Smooth muscle cell (in vitro differentiated cells): ENCODE measurements around the gene EVI2B. TPM values are rescaled to one million over a fixed set of nuclear protein-coding genes. Genes with fewer than 3 reads are reported as not detected.

Source experiments
- DNase-seq: peaks from one replicate; lab custom pipeline; 2025; ENCODE audit not compliant: unreplicated experiment; lab: John Stamatoyannopoulos, UW
- H2AFZ ChIP-seq: fragments of 200-600 bp; sonication (generic); 2 replicates; pipeline ENCODE4 v1.6.0; 2016; ENCODE audit warnings: antibody characterized with exemption, low read depth, mild to moderate bottlenecking
- H3F3A ChIP-seq: fragments of 200-600 bp; sonication (generic); 2 replicates; pipeline ENCODE4 v1.6.0; 2017; ENCODE audit warnings: antibody characterized with exemption, low read depth
- H3K27ac ChIP-seq: fragments of 200-600 bp; sonication (generic); 2 replicates; pipeline ENCODE4 v1.5.1; 2016; ENCODE audit warnings: low read depth, mild to moderate bottlenecking
- H3K27me3 ChIP-seq: fragments of 200-600 bp; sonication (generic); 2 replicates; pipeline ENCODE4 v1.6.1; 2016; ENCODE audit warnings: low read depth, mild to moderate bottlenecking
- H3K36me3 ChIP-seq: fragments of 200-600 bp; sonication (generic); 2 replicates; pipeline ENCODE4 v1.5.1; 2016; ENCODE audit warnings: low read depth
- H3K4me1 ChIP-seq: fragments of 200-600 bp; sonication (generic); 2 replicates; pipeline ENCODE4 v1.5.1; 2016; ENCODE audit warnings: low read depth
- H3K4me2 ChIP-seq: fragments of 200-600 bp; sonication (generic); 2 replicates; pipeline ENCODE4 v1.6.0; 2016; ENCODE audit warnings: mild to moderate bottlenecking
- H3K4me3 ChIP-seq: fragments of 200-600 bp; sonication (generic); 2 replicates; pipeline ENCODE4 v1.5.1; 2016; ENCODE audit warnings: mild to moderate bottlenecking
- H3K79me2 ChIP-seq: fragments of 200-600 bp; sonication (generic); 2 replicates; pipeline ENCODE4 v1.6.0; 2016; ENCODE audit warnings: low read depth, mild to moderate bottlenecking
- H3K9ac ChIP-seq: fragments of 200-600 bp; sonication (generic); 2 replicates; pipeline ENCODE4 v1.6.0; 2016; ENCODE audit warnings: low read depth
- H3K9me3 ChIP-seq: fragments of 200-600 bp; sonication (generic); replicated peaks from 2 replicates; pipeline ENCODE4 v1.5.1; 2016; ENCODE audit warnings: low read depth
- H4K20me1 ChIP-seq: fragments of 200-600 bp; sonication (generic); 2 replicates; pipeline ENCODE4 v1.6.0; 2016; ENCODE audit warnings: low read depth
- CTCF ChIP-seq: fragments of 200-600 bp; sonication (generic); IDR thresholded peaks from 2 replicates; pipeline ENCODE4 v1.5.1; 2017; ENCODE audit warnings: borderline replicate concordance, mild to moderate bottlenecking, antibody characterized with exemption; ENCODE audit not compliant: insufficient read depth, poor library complexity, severe bottlenecking
- WGBS: methylation state at CpG from one replicate; pipeline ENCODE4 v1.1.7; 2016; ENCODE audit warnings: low lambda C conversion rate; 5-methylcytosine and 5-hydroxymethylcytosine counted together
- polyA plus RNA-seq: library from polyadenylated mRNA; unstranded; fragments of >200 nt; fragmentation: Nextera tagmentation; extraction: Ambion mirVana; gene quantifications from 2 replicates; pipeline ENCODE4 v1.2.1, GENCODE V29; 2016
- total RNA-seq: library from RNA; depleted of rRNA; stranded (reverse); fragments of >200 nt; gene quantifications from 2 replicates; pipeline ENCODE4 v1.2.3, GENCODE V29; 2014

The EVI2B gene
- total and polyA plus RNA-seq, 2 experiments from 2014 or later = not detected

GRCh38 chr17:31311526-31311925, 2.3 kb downstream of the EVI2B start:
- no peaks in the 10 kb centered on the region for H3K36me3 ChIP-seq
- no peak for DNase-seq
- 97% methylated on average over 3 of the region's 3 CpGs for WGBS
- TF ChIP-seq CTCF = no peak
- H4K20me1 ChIP-seq = no peaks in the 10 kb centered on the region
- H3K4me1 ChIP-seq = no peaks in the 10 kb centered on the region
- no peaks in the 10 kb centered on the region for H3F3A ChIP-seq
- no peak overlapping the region for H3K4me2 ChIP-seq
- H3K9me3 ChIP-seq = no peaks in the 10 kb centered on the region
- H2AFZ ChIP-seq = no peak overlapping the region
- no peaks in the 10 kb centered on the region for H3K27me3 ChIP-seq
- no peak overlapping the region for H3K4me3 ChIP-seq
- H3K79me2 ChIP-seq = no peaks in the 10 kb centered on the region
- H3K9ac ChIP-seq = no peak overlapping the region
- no peak overlapping the region for H3K27ac ChIP-seq

- TF ChIP-seq CTCF = no peak
- no peak overlapping the region for H3K4me3 ChIP-seq
- WGBS = 95% methylated on average over 7 of the region's 7 CpGs
- no peaks in the 10 kb centered on the region for H3K4me1 ChIP-seq
- H3K27me3 ChIP-seq = no peaks in the 10 kb centered on the region
- H3F3A ChIP-seq = no peaks in the 10 kb centered on the region
- H3K4me2 ChIP-seq = no peak overlapping the region
- no peak for DNase-seq
- no peaks in the 10 kb centered on the region for H3K9me3 ChIP-seq
- no peaks in the 10 kb centered on the region for H4K20me1 ChIP-seq
- H3K79me2 ChIP-seq = no peaks in the 10 kb centered on the region
- no peak overlapping the region for H3K9ac ChIP-seq
- H2AFZ ChIP-seq = no peak overlapping the region
- no peaks in the 10 kb centered on the region for H3K36me3 ChIP-seq
- H3K27ac ChIP-seq = no peak overlapping the region
Measured at GRCh38 chr17:31310886-31311285, 3.0 kb downstream of the EVI2B start.

GRCh38 chr17:31310260-31310659, 3.6 kb downstream of the EVI2B start:
- no peaks in the 10 kb centered on the region for H3F3A ChIP-seq
- no peak overlapping the region for H3K4me3 ChIP-seq
- H3K79me2 ChIP-seq = no peaks in the 10 kb centered on the region
- H4K20me1 ChIP-seq = no peaks in the 10 kb centered on the region
- no peaks in the 10 kb centered on the region for H3K36me3 ChIP-seq
- no peak for DNase-seq
- 43% methylated on average over 2 of the region's 2 CpGs for WGBS
- no peak overlapping the region for H2AFZ ChIP-seq
- no peak overlapping the region for H3K9ac ChIP-seq
- TF ChIP-seq CTCF = no peak
- no peaks in the 10 kb centered on the region for H3K9me3 ChIP-seq
- H3K4me2 ChIP-seq = no peak overlapping the region
- H3K27ac ChIP-seq = no peak overlapping the region
- H3K27me3 ChIP-seq = no peaks in the 10 kb centered on the region
- H3K4me1 ChIP-seq = no peaks in the 10 kb centered on the region

GRCh38 chr17:31309556-31309955, 4.3 kb downstream of the EVI2B start:
- no peak overlapping the region for H3K9ac ChIP-seq
- no peak overlapping the region for H2AFZ ChIP-seq
- H3K27me3 ChIP-seq = no peaks in the 10 kb centered on the region
- H3K4me1 ChIP-seq = no peaks in the 10 kb centered on the region
- H3K9me3 ChIP-seq = no peaks in the 10 kb centered on the region
- no peak overlapping the region for H3K27ac ChIP-seq
- H3K4me3 ChIP-seq = no peak overlapping the region
- no peak for DNase-seq
- no peaks in the 10 kb centered on the region for H3F3A ChIP-seq
- no peaks in the 10 kb centered on the region for H3K79me2 ChIP-seq
- H3K36me3 ChIP-seq = no peaks in the 10 kb centered on the region
- no peak overlapping the region for H3K4me2 ChIP-seq
- 94% methylated on average over 2 of the region's 2 CpGs for WGBS
- TF ChIP-seq CTCF = no peak
- no peaks in the 10 kb centered on the region for H4K20me1 ChIP-seq
